GM12865 (cell line): ENCODE measurements around the gene EMD.

ENCODE experiments used
- DNase-seq: peaks from one replicate; pipeline ENCODE4 v3.0.0; 2010; ENCODE audit warnings: low read depth
- H3K4me3 ChIP-seq: 2 replicates; pipeline ENCODE4 v1.5.1; 2011; ENCODE audit warnings: mild to moderate bottlenecking, low read depth, low read length, control low read depth
- TF ChIP-seq, protein P1 (sequence below): IDR thresholded peaks from 2 replicates; pipeline ENCODE4 v1.5.1; 2011; ENCODE audit warnings: low read length, control low read depth, low read depth, inconsistent platforms; ENCODE audit not compliant: insufficient read depth; ENCODE audit errors: missing control alignments

EMD gene

DNA sequence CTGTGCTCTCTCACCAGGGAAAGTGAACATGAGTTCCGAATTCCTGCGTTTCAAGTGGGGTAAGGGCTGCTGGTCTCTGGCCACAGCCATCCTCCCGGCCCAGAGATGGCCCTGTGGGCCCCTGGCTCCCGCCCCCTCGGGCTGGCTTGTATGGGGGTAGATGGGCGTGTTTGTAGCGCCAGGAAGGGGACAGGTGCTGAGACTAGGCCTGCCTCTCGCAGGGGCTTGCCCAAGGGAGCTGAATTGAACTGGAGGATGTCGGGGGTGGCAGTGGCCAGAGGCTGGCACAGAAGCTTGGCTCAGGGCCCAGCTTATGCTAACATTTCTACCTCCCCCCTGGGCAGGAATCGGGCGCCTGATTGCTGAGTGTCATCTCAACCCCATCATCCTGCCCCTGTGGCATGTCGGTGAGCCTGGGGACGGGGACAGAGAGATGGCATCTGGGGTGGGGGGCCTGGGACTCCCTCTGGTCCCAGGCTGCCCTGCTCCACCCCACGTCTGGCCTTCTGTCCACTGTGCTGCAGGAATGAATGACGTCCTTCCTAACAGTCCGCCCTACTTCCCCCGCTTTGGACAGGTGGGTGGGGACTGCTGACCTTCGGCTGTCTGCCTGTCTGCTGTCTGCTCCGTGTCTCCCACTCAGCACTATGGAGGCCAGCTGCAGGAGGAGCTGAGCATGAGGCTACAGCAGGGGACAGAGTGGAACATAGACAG is 40.8 kb downstream of the EMD start:
- TF ChIP-seq, protein P1, sequence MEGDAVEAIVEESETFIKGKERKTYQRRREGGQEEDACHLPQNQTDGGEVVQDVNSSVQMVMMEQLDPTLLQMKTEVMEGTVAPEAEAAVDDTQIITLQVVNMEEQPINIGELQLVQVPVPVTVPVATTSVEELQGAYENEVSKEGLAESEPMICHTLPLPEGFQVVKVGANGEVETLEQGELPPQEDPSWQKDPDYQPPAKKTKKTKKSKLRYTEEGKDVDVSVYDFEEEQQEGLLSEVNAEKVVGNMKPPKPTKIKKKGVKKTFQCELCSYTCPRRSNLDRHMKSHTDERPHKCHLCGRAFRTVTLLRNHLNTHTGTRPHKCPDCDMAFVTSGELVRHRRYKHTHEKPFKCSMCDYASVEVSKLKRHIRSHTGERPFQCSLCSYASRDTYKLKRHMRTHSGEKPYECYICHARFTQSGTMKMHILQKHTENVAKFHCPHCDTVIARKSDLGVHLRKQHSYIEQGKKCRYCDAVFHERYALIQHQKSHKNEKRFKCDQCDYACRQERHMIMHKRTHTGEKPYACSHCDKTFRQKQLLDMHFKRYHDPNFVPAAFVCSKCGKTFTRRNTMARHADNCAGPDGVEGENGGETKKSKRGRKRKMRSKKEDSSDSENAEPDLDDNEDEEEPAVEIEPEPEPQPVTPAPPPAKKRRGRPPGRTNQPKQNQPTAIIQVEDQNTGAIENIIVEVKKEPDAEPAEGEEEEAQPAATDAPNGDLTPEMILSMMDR, result no peak
- DNase-seq, result no peak
- peak overlapping the region; percentile 8 for H3K4me3 ChIP-seq

GRCh38 chrX:154420402-154420756 is 41.3 kb downstream of the EMD start:
- no peak overlapping the region for H3K4me3 ChIP-seq
- TF ChIP-seq, protein P1, result no peak
- no peak for DNase-seq

- no peak overlapping the region for H3K4me3 ChIP-seq
- TF ChIP-seq, protein P1, result no peak
- no peak for DNase-seq
These were observed 48.0 kb downstream of the EMD start for GRCh38 chrX:154426916-154427770.

- peak; percentile 96 for DNase-seq
- TF ChIP-seq, protein P1, result no peak
- H3K4me3 ChIP-seq, result peak within 1 kb of the TSS; percentile 74
These were observed 49.4 kb downstream of the EMD start, which contains the start of gene ATP6AP1 for GRCh38 chrX:154428176-154429171. ATP6AP1 (plus strand) TSS chrX:154428677; CDS start chrX:154428693, 16 bp downstream.

GRCh38 chrX:154429711-154430110 is 50.6 kb downstream of the EMD start:
- TF ChIP-seq, protein P1, result no peak
- no peak for DNase-seq
- H3K4me3 ChIP-seq, result peak overlapping the region; percentile 74

- TF ChIP-seq, protein P1, result no peak
These were observed 51.4 kb downstream of the EMD start for GRCh38 chrX:154430479-154430878.

More at GRCh38 chrX:154430479-154430878, 51.4 kb downstream of the EMD start:
- no peak overlapping the region for H3K4me3 ChIP-seq
- no peak for DNase-seq
